Dermis microvascular lymphatic vessel endothelial cell (primary cell): ENCODE results near the gene MYO18B. TPM values are rescaled to one million over a fixed set of nuclear protein-coding genes. Genes with fewer than 3 reads are reported as not detected.

Experiments used
- DNase-seq, 2 donors: peaks; one replicate each; pipeline versions ENCODE4 v3.0.0 to v3.0.0-alpha.2; 2010; ENCODE audit warnings: low read depth in 2 of 2
- total RNA-seq: library from RNA; depleted of rRNA; stranded (reverse); fragments of >200 nt; gene quantifications from 2 replicates; pipeline ENCODE4 v1.2.1, GENCODE V29; 2014

The MYO18B gene
- total RNA-seq, 1 donor from 2014 or later: under 0.01 TPM

DNA sequence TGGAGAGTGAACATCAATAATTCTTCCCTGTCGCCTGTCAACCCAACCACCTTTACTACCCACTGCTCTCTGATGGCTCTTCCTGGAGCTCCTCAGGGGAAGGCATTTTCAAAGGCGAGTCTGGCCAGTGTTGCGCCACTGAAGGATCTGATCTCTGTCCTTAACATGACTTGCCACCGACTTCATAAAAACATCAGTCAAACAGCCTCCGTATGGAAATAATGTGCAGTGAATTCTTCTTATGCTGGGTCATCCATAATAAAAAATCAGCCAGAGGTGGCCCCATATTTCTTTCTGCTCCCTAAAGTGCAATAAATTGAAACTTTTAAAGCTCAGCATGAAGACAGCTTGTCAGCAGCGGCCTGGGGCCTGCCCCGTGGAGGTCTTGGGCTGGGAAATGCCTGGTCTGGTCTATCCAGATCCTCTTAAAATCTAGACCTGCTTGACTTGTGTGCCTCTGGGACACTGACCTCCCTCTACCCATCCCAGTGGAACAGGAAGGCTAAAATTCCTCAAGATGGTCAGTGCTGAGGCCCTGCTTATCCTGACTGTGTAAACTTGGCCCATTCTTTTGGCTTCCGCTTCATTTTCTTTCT lies 199.5 kb downstream of the MYO18B start:
- no peak for DNase-seq

DNA sequence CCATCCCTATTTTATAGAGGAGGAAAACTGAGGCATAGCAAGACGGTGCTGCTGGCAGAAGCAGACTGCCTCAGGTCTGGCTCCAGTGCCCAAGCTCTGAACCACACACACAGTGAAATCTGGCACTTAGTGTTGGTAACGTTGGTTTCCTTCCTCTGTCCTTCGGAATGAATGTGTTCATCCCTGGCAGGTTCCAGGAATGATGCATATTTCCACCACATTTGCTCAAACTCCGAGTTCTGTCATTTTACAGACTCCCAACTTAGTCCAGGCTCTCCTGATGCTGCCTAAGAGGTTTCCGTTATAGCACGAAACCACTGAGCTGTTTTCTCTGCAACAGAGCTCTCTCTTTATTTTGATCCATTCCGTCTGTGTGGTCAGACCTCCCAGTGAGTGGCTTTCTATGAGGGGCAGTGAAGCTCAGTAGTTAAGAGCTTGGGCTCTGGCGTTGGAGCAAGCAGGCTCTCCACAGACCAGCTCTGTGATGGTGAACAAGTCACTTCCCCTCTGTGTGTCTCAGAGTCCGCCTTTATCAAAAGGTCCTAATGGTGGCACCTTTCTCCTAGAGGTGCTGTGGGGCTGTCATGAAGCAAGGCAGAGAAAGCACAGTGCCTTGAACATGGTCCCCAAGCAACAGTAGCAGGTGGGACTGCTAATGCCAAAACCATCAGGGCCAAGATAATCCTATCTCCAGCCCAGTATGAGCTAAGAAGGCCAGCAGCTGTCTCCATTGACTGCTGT lies 200.3 kb downstream of the MYO18B start:
- no peak for DNase-seq

DNA sequence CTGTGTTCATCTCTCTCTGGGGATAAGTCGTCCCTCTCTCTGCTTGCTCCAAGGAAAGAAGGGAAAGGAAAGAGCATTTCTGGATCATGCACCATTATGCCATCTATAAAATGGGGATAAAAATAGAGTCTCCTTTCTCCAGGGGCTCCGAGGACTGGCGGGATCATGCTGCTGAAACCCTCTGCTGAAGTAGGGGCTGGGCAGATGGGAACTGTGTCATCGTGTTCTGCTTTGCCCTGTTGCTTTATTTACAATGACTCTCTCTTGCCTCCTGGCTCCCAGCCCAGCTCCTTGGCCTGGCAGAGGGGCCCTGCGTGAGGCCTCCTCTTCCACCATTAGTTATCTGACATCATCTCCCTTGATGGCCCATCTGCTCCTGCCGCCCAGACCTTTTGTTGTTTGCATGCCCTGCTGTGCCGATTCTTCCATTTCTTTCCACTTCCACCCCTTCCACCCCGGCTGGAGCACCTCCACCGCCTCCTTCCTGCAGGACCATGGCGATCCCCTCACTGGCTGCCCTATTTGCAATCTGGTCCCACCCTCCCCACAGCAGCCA lies 200.9 kb downstream of the MYO18B start:
- DNase-seq: no peak

DNA sequence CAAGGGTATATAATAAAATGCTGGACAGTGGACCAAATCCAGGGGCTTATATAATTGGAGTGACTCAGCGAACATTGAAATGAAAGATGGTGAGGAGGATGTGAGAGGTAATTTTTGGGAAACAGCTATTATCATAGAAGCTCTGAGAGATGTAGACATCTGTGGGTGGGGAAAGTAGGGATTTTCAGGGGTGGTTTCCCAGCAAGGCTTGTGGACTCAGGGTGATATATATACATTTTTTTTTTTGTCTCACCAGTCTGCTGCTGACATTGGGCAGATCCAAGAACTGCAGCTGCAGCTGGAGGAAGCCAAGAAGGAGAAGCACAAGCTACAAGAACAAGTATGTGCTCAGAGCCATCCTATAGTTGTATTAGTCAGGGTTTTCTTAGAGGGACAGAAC lies 208.1 kb downstream of the MYO18B start:
- no peak for DNase-seq

DNA sequence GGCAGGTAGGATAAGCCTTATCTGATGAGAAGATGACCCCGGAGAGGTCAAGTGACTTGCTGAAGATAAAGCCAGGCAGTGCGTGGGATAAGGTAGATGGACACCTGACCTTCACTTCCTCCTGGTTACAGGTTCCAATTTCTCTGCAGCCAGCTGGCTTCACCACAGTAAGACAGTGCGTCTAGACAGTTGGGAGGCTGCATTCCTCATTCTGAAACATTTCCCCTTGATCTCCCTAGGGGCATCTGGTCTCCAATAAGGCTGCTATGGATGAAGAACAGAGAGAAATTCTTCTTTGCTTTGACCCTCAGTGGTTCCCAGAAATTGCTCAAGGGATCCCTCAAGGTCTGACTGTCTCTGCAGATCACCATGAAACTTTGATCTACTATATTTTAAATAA lies 211.3 kb downstream of the MYO18B start:
- no peak for DNase-seq

DNA sequence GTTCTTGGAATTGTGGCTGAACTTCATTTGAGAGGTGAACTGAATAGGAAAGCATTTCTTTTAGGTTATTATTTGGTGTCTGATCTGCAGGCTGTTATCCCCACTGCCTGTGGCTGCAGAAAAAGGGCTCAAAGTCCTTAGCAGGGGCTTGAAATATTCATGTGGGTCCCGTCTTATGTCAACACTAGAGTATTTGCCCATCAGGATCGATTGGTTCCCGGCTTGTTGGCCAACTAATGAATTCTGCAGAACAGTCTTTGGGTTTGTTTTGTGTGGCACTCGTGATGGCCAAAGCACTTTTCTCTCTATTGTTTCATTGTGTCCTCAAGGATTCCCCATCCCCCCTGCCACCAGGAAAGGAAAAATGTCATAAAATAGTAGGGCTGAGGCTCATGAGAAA lies 211.9 kb downstream of the MYO18B start:
- no peak for DNase-seq

DNA sequence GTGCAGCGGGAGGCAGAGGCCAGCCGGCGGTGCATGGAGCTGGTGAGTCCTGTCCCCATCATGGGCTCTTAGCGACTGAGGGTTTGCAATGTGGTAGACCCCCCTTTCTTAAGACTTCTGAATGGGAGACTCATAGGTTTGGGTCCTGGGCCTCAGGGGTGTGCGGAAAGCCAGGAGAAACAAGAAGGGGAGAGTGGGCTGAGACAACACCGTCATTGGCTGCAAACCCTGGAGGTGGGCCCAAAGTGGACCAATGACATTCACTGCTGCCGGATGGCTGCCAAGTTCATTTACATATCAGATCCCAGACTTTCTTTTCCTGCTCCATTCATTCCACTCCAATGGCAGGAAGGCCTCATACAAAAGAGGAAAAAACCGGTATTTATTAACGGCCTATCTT lies 213.3 kb downstream of the MYO18B start:
- no peak for DNase-seq

DNA sequence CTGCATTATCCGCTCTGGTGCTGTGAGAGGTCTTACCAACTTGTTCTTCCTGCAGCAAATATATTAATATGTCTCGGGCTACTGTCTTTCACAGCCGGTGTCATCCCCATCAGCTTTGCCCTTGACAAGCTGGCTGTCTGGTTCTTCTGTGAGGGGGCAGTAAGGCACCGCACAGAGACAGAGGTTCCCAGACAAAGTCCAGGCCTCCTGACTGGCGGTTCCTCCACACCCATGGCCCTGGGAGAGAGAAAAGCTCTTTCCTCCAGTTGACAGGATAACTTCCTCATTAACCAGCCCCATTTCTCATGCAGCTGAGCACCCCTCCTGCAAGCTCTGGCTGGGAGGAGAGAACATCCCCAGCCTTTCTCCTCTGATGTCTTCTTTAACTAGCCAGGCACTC lies 214.8 kb downstream of the MYO18B start:
- DNase-seq: no peak

DNA sequence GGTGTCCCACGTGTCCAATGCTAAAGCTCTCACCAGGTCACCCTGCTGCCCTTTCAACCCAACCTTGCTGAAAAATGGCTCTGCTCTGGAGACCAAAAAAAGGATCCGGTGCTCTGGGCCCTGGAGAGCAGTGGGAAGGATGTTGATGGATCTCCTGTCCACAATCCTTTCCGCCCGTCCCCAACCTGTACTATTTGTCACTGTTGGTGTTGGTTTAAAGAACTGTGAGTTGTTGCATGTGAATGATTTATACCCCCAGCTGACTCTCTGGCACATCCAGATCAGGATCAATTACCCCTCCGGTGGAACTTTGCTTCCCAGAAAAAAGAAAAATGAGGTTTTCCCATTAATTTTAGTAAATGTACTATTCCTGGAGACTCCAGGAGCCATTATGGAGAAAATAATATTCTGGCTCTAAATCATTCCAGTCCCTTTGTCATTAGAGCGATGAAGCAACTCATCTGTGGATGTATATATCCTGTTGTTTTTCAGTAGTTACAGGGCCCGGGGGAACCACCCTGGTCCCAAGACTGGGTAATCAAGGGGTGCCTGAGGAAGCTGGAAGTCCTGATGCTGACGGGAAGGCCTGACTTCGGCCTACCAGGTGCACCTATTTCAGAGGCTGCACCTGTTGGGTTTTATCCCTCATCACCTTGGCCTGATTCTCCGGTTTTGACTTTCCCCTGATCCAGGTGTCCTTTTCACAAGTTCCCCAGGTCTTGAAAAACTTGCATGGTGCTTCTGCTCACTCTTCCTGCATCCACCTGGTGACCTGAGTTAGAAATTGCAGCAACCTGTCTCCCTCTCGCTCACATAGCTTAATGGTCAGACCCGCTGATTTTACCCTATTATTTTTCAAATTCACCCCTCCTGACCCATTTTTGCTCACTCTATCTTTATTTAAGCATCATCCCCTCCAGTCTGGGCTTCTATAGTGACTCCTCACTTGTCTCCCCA lies 218.1 kb downstream of the MYO18B start:
- no peak for DNase-seq

DNA sequence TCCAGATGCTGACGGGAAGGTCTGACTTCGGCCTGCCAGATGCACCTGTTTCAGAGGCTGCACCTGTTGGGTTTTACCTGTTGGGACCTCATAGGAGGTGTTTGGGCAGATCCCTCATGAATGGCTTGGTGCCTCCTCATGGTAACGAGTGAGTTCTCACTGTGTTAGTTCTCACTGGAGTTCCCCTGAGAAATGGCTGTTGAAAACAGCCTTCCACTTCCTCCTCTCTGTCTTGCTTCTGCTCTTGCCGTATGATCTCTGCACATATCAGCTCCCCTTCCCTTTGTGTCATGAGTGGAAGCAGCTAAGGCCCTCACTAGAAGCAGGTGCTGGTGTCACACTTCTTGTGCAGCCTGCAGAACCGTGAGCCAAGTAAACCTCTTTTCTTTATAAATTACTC lies 219.7 kb downstream of the MYO18B start:
- no peak for DNase-seq

DNA sequence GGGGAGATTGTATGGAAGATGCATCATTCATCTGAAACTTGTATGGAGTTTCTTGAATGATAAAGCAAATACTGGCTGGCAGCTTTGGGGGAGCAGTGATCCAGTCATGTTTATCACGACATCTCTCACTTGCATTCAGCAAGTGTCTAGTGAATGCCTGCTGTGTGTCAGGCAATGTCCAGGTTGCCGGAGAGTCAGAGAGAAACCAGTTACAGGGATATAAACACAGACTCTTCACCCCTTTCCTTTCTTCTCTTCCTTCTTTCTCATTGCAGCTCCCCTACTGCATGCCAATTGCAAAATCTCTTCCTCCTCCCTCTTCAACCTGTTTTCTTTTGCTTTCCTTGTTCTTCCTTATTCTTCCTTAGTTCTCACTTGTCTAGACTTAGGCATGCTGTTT lies 220.7 kb downstream of the MYO18B start:
- no peak for DNase-seq

DNA sequence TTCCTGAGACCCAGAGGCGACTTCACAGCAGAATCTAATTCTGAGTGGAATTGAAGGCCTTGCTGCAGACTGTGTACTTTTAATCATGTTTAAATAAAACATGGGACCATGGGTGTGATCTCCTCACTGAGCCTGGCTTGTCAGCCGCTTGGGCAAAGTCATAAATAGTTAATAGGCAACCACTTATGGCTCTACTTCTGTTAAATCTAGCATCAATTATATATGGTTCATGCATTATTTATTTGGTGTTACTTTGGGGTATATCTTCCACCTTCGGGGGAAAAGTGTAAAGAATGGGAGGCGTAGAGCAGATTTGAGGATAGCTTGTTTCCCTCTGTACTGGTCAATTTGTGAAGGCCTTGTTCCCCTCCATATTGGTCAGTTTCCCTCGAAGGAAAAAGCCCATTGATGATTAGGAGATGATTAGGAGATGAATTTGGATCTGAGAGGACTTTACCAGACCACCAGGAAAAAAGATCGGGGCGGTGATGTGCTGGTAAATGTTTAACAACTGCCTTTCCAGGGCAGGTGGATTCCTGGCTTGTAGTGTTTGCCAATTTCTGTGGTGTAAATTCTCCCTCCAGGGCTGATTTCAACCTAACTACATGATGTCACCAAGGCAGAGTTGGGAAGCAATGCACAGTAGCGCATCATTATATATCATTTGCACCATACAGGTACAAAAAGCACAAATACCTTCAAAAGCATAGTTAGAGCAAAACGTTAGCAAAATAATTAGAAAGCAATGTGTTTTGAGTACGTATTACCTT lies 223.2 kb downstream of the MYO18B start:
- DNase-seq: no peak

DNA sequence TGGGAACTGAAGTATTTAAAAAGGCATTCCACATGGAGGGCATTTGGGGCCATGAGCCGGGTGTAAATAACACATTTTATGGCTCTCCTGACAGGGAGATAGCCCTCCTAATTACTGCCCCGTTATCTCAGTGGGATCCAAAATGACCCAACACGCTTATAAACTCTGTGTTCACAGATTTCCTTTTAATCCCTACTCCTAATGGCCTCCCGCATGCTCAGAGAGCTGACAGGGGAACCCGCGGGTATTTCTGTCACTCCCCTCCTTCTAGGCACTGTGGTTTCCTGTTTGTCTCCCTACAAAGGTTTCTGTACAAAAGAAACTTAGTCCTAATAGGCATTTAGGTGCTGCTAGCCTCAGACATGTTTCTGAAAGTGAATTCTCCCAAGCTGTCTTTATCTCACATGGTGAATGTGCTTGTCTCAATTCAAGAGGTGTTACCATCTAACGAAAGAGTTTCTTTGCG lies 224.5 kb downstream of the MYO18B start:
- no peak for DNase-seq

DNA sequence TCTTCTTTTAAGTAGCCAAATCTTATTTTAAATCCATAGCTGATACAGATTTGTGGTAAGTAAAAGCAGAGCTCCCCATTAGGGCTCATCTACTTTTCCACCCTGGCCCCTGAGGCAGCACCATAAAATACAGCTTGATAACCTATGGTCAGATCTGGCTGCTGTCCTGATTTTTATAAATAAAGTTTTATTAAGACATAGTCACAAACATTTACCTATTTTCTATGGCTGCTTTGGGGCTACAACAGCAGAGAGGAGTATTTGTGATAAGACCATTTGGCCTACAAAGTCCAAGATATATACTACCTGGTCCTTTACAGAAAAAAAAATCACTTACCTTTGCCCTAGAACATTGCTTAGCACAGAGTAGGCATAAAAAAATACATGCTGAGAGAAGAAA lies 227.3 kb downstream of the MYO18B start:
- no peak for DNase-seq

DNA sequence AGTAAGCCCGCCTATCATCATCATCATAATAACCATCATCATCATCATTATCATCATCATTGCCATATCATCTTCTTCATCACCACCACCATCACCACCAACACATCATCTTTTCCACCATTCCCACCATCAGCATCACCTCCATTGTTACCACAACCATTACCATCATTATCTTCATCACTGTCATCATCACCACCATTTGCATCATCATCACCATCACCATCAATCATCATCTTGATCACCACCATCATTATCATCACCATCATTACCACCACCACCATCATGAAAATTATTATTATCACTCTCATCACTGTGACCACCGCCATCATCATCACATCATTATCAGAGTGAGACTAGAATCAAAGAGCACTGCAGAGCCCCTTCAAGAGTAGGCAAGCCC lies 227.9 kb downstream of the MYO18B start:
- no peak for DNase-seq

DNA sequence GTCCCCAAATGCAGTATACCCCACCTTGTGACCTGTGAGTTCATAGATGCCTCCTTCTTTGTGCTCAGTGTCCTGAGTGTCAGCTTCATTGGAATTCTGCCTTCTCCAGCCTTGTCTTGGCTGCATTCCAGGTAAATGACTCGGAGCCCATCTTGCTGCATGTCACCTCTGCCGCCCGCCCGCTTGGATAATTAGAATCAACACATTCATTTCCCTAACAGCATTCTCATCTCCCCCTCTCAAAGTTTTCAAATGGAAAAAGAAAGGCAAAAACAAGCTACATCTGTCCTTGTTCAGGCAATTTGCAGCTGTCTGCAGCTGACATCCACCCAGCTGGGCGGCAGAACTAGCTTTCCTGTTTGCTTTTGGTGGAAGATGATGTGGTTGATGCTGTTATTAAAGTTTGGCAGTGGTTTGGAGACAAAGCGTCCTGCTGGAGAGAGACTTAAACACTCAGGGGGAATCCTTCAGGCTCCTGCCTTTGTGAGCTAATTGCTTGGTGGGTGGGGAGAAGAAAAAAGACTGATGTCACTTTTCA lies 228.5 kb downstream of the MYO18B start:
- no peak for DNase-seq

DNA sequence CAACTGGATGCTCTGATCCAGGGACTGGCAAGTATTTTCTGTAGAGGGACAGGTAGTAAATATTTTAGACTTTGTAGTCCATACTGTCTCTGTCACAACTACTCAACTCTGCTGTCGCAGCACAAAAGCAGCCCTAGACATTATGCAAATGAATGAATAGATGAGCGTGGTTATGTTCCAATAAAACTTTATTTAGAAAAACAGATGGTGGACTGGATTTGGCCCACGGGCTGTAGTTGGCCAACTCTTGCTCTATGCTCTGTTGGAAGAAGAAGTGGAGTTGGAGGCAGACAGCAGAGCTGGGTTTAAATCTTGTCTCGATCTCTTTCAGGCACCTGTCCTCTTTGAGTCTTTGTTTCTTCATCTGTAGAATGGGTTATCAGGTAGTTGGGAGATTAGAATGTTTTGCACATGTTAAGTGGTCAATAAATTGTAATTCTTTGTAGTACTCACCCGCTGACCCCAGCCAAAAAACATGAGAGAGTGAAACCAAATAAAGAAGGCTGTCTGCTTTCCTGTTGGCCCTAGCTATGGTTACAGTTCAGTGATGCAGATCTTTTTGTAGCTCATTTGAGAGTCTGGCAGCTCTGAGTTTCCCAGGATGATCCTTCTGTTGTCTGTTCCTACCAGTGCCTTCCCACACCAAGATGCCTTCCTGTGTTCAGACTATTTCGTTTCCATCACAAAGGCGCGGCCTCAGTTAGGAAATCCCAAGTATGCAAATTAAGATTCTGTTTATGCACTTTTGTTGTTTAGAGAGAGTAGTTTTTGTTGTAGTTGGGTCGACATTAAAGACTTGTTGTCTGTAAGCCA lies 229.2 kb downstream of the MYO18B start:
- DNase-seq: no peak

DNA sequence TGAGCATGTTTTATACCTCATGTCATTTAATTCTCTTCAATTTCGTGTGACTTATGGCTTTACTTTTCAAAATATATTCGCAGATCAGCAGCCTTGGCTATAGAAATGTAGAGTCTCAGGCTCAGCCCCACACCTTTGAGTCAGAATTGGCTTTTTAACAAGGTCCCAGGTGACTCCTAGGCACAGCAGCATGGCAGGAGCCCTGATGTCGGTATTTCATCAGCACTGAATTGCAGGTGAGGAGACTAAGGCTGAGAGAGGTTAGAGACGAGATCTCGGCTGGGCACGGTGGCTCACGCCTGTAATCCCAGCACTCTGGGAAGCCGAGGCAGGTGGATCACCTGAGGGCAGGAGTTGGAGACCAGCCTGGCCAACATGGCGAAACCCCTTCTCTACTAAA lies 230.4 kb downstream of the MYO18B start:
- DNase-seq: no peak

DNA sequence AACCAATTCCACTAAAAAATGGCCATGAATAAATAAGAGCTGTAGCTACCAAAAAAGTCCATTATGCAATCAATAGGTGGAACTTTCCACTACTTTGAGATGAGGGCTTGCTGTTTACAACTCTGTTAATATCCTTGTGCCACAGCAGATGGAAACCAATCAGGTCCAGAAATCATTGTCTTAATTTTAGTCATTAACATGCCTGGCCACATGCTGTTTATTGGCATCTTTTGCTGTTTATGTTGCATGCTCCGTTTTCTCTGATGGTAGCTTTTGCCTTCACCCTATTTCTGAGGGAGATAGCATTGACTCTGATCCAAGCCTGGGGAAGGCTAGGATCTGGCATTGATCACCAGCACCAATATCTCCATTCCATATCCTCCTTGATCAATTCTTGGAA lies 234.4 kb downstream of the MYO18B start:
- DNase-seq: no peak

DNA sequence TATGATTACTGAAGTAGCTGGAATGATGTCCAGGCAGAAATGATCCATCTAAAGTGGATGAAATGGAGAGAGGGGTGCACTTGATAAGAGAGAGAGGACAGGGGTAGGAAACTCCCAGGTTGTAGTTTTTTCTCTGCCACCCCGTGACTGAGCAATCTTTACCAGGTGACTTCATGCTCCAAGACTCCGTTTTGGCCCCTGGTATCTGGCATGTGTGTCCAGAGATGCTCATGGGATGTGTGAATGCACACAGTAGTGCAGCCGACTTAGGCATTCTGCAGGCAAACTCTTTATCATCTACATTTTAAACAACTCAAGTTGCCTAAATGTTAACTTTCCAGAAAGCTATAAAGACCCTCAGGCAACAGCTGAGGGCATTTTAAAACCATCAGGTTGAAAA lies 238.0 kb downstream of the MYO18B start:
- DNase-seq: no peak
